ENCODE measurements around the gene DNM3. TPM values are rescaled to one million over a fixed set of nuclear protein-coding genes. Genes with fewer than 3 reads are reported as not detected.

Gene DNM3
- total and polyA plus RNA-seq, 2 donors (not counting 1 experiment from before 2014, with no cell fraction given): 1.0 to 1.3 TPM

GRCh38 chr1:172168597-172168872, 327.2 kb downstream of the DNM3 start:
- Histone ChIP-seq H3K4me2 (replicated peaks; ENCODE audit: low read depth, low read length, poor library complexity, severe bottlenecking) (no peak overlapping the region), H3K9ac (ENCODE audit: low read length) (no peak overlapping the region), H3K27ac (ENCODE audit: low read length in 2 of 2) (no peak overlapping the region), H3K36me3 (replicated peaks in 1 of 2; ENCODE audit: control extremely low read depth in 1 of 2, control insufficient read depth in 1 of 2, extremely low read depth in 1 of 2, insufficient read depth in 2 of 2, low read length in 1 of 2) (no peaks in the 10 kb centered on the region), H3K9me3 (ENCODE audit: control extremely low read depth in 1 of 3, control insufficient read depth in 2 of 3, insufficient read depth in 1 of 3, low read length in 2 of 3) (no peaks in the 10 kb centered on the region), H3K4me1 (ENCODE audit: control insufficient read depth in 2 of 2, insufficient read depth in 2 of 2, low read length in 2 of 2) (no peaks in the 10 kb centered on the region), H2AFZ (ENCODE audit: insufficient read depth, low read depth, low read length, poor library complexity, severe bottlenecking) (no peak overlapping the region), H3K79me2 (ENCODE audit: control insufficient read depth, insufficient read depth, low read length) (no peaks in the 10 kb centered on the region), H3K4me3 (ENCODE audit: control extremely low read depth in 1 of 5, extremely low read depth in 1 of 5, insufficient read depth in 1 of 5, low read depth in 2 of 5, low read length in 4 of 5) (no peak overlapping the region), H3K27me3 (replicated peaks in 1 of 4; ENCODE audit: control extremely low read depth in 1 of 4, control insufficient read depth in 3 of 4, insufficient read depth in 4 of 4, low read length in 3 of 4) (no peaks in the 10 kb centered on the region), H4K20me1 (ENCODE audit: control insufficient read depth, insufficient read depth, low read length, poor library complexity, severe bottlenecking) (no peaks in the 10 kb centered on the region)
- Mint-ChIP-seq H3K27me3 (no peaks in the 10 kb centered on the region), H3K27ac (no peak overlapping the region), H3K4me1 (peaks cover under 1% of the 10 kb centered on the region), H3K4me3 (no peak overlapping the region), H3K9me3 (ENCODE audit: insufficient read depth) (no peaks in the 10 kb centered on the region)
- ChIA-PET POLR2A (no interaction called here), CTCF (no interaction called here)
- intact Hi-C loops (cut with micrococcal nuclease): no loop called here
- DNase-seq (no peak), ATAC-seq (ENCODE audit: low read depth) (no peak)
- TF ChIP-seq EZH2 (IDR thresholded peaks at IDR 0.05; ENCODE audit: borderline replicate concordance, insufficient read depth, low read depth, low read length, poor library complexity, severe bottlenecking): no peak
- TF ChIP-seq, protein P1, sequence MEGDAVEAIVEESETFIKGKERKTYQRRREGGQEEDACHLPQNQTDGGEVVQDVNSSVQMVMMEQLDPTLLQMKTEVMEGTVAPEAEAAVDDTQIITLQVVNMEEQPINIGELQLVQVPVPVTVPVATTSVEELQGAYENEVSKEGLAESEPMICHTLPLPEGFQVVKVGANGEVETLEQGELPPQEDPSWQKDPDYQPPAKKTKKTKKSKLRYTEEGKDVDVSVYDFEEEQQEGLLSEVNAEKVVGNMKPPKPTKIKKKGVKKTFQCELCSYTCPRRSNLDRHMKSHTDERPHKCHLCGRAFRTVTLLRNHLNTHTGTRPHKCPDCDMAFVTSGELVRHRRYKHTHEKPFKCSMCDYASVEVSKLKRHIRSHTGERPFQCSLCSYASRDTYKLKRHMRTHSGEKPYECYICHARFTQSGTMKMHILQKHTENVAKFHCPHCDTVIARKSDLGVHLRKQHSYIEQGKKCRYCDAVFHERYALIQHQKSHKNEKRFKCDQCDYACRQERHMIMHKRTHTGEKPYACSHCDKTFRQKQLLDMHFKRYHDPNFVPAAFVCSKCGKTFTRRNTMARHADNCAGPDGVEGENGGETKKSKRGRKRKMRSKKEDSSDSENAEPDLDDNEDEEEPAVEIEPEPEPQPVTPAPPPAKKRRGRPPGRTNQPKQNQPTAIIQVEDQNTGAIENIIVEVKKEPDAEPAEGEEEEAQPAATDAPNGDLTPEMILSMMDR (IDR thresholded peaks at IDR 0.05): no peak
- 100% methylated on average over 2 of the region's 2 CpGs for WGBS (ENCODE audit: insufficient coverage)

DNA sequence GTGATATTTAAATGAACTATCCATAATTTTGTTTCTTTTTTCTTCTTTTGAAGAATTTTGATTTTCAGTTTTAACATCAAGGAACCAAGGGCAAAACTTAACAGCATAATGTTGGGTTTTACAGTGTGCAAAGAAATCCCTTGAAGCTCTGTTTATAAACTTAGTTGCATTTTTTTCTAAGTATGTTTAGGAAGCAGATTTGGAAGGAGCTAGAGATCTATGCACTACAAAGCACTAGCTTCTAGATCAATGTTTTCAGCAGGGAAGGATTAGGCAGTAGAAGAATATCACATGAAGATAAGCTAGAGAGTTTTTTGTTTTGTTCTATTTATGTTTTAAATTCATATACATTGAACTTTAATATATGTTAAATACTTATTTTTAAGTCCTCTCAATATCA, 328.5 kb downstream of the DNM3 start:
- CTCF ChIA-PET: interaction anchor here (1.1 to 1.8 kb wide), 2 partner anchors 168 to 230 kb away, joined by 4 to 5 read pairs; no protein-coding TSS in a partner anchor
- DNase-seq (no peak), ATAC-seq (ENCODE audit: low read depth) (no peak)
- no peaks in the 10 kb centered on the region for H3K4me1 Mint-ChIP-seq
- no peaks in the 10 kb centered on the region for H4K20me1 ChIP-seq (ENCODE audit: control insufficient read depth, insufficient read depth, low read length, poor library complexity, severe bottlenecking)
- H3K27ac Mint-ChIP-seq: no peak overlapping the region
- no peaks in the 10 kb centered on the region for H3K9me3 ChIP-seq (ENCODE audit: control extremely low read depth in 1 of 3, control insufficient read depth in 2 of 3, insufficient read depth in 1 of 3, low read length in 2 of 3)
- H3K9me3 Mint-ChIP-seq (ENCODE audit: insufficient read depth): no peaks in the 10 kb centered on the region
- H3K9ac ChIP-seq (ENCODE audit: low read length): no peak overlapping the region
- H3K4me3 ChIP-seq (ENCODE audit: control extremely low read depth in 1 of 5, extremely low read depth in 1 of 5, insufficient read depth in 1 of 5, low read depth in 2 of 5, low read length in 4 of 5): no peak overlapping the region
- no peaks in the 10 kb centered on the region for H3K27me3 Mint-ChIP-seq
- POLR2A ChIA-PET: no interaction called here
- no peak overlapping the region for H3K4me3 Mint-ChIP-seq
- intact Hi-C loops (cut with micrococcal nuclease): no loop called here
- TF ChIP-seq, protein P1 (IDR thresholded peaks at IDR 0.05): no peak
- no peak for TF ChIP-seq EZH2 (IDR thresholded peaks at IDR 0.05; ENCODE audit: borderline replicate concordance, insufficient read depth, low read depth, low read length, poor library complexity, severe bottlenecking)
- no peak overlapping the region for H2AFZ ChIP-seq (ENCODE audit: insufficient read depth, low read depth, low read length, poor library complexity, severe bottlenecking)
- no peaks in the 10 kb centered on the region for H3K4me1 ChIP-seq (ENCODE audit: control insufficient read depth in 2 of 2, insufficient read depth in 2 of 2, low read length in 2 of 2)
- no peaks in the 10 kb centered on the region for H3K36me3 ChIP-seq (replicated peaks in 1 of 2; ENCODE audit: control extremely low read depth in 1 of 2, control insufficient read depth in 1 of 2, extremely low read depth in 1 of 2, insufficient read depth in 2 of 2, low read length in 1 of 2)
- H3K27ac ChIP-seq (ENCODE audit: low read length in 2 of 2): no peak overlapping the region
- H3K27me3 ChIP-seq (replicated peaks in 1 of 4; ENCODE audit: control extremely low read depth in 1 of 4, control insufficient read depth in 3 of 4, insufficient read depth in 4 of 4, low read length in 3 of 4): no peaks in the 10 kb centered on the region
- H3K4me2 ChIP-seq (replicated peaks; ENCODE audit: low read depth, low read length, poor library complexity, severe bottlenecking): no peak overlapping the region
- H3K79me2 ChIP-seq (ENCODE audit: control insufficient read depth, insufficient read depth, low read length): no peaks in the 10 kb centered on the region
